Measurements from ENCODE around the gene CAV1. TPM values are rescaled to one million over a fixed set of nuclear protein-coding genes. Genes with fewer than 3 reads are reported as not detected.

CAV1 gene, protein sequence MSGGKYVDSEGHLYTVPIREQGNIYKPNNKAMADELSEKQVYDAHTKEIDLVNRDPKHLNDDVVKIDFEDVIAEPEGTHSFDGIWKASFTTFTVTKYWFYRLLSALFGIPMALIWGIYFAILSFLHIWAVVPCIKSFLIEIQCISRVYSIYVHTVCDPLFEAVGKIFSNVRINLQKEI
- total RNA-seq: 259 and 374 TPM in 2 replicates

GRCh38 chr7:116524609-116525297, at the start of gene CAV1:
Gene CAV1, plus strand, starts transcription at chr7:116525036. Its CDS starts 27 bp downstream, at chr7:116525063.

GRCh38 chr7:116499168-116500077, 25.4 kb upstream of the CAV1 start, which contains the start of gene CAV2:
Gene CAV2, plus strand, starts transcription at chr7:116499738. Its CDS starts 44 bp downstream, at chr7:116499782.

Small RNA genes lying within 50 kb of the gene (small RNA-seq; reads per million reads assigned to genes)
- gene AC006159.2: not detected

Other genes starting within 250 kb of the CAV1 start
- gene CAV2, start 25.3 kb upstream of the CAV1 start, total RNA-seq: 47.6 and 73.1 TPM in 2 replicates
- gene MET, start 147.2 kb downstream of the CAV1 start, total RNA-seq: 62.2 and 84.0 TPM in 2 replicates